ENCODE measurements around the gene PLSCR5. TPM values are rescaled to one million over a fixed set of nuclear protein-coding genes. Genes with fewer than 3 reads are reported as not detected.

Gene PLSCR5
- total and polyA plus RNA-seq, 8 donors: not detected

DNA sequence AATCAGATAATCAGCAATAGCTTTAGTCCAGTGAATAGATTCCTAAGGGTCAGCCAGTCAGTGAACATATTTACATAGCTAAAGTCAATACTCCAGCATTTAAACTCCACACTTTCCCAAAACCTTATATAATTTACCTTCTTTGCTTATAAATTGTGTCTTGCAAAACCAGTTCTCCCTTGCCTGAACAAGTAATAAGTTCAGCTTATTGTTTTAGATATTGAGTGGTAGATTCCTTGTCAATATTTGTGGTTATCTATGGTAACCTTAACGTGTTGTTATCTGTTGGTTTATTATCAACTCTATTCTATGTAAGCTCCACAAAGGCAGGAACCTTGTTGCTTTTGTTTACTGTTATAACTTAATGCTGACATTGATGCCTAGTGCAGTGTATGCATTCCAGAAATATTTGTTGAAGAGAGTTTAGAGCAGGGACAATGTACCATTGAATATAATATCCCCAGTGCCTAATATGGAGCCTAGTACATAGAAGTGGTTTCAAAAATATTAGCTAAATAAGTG is 24.0 kb downstream of the PLSCR5 start:
- WGBS, 2 donors: 8 to 9% methylated on average over 1 of the region's 1 CpG
- no peak for DNase-seq
- Histone ChIP-seq H3K27me3 (no peaks in the 10 kb centered on the region), H3K27ac (no peak overlapping the region), H3K9me3 (no peaks in the 10 kb centered on the region), H3K4me3 (no peak overlapping the region), H3K36me3 (no peaks in the 10 kb centered on the region), H3K4me1 (peaks cover 0 to 6% (median 0%) of the 10 kb centered on the region in 3 donors)
- no peak for ATAC-seq
- intact Hi-C loops (cut with DNase I): loop anchor here in 1 of 3 donors (10.0 kb wide), 1 partner anchor 246 kb away; no protein-coding TSS in a partner anchor
- FAIRE-seq: no peak
- TF ChIP-seq, protein P1, sequence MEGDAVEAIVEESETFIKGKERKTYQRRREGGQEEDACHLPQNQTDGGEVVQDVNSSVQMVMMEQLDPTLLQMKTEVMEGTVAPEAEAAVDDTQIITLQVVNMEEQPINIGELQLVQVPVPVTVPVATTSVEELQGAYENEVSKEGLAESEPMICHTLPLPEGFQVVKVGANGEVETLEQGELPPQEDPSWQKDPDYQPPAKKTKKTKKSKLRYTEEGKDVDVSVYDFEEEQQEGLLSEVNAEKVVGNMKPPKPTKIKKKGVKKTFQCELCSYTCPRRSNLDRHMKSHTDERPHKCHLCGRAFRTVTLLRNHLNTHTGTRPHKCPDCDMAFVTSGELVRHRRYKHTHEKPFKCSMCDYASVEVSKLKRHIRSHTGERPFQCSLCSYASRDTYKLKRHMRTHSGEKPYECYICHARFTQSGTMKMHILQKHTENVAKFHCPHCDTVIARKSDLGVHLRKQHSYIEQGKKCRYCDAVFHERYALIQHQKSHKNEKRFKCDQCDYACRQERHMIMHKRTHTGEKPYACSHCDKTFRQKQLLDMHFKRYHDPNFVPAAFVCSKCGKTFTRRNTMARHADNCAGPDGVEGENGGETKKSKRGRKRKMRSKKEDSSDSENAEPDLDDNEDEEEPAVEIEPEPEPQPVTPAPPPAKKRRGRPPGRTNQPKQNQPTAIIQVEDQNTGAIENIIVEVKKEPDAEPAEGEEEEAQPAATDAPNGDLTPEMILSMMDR (IDR thresholded peaks at IDR 0.05): no peak

DNA sequence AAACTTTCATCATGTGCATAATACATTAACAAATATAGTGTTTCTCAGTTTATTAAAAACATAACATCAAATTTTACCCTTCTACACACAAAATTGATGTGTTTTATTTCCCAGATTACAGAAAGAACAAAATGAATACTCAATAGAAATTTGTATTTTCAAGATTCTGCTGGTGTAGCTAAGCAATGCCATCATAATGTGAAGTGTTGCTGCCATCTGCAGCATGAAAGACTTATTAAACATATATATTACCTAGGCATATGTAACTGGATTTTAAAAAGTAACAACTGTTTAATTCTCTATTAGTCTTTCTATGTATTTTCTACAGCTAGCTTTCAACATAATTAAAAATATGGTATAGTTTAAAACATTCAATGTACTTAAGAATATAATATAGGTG is 27.5 kb downstream of the PLSCR5 start:
- no peaks in the 10 kb centered on the region for H3K36me3 ChIP-seq
- peak; percentile 94 for FAIRE-seq
- H3K27me3 ChIP-seq: no peaks in the 10 kb centered on the region
- peak in 3 of 4 donors; percentile 78 to 82 (median 82) for ATAC-seq
- no peak for DNase-seq
- H3K4me1 ChIP-seq: peaks cover 0 to 6% (median 0%) of the 10 kb centered on the region in 3 donors
- no peak overlapping the region for H3K27ac ChIP-seq
- intact Hi-C loops (cut with DNase I): no loop called here
- no peaks in the 10 kb centered on the region for H3K9me3 ChIP-seq
- no peak overlapping the region for H3K4me3 ChIP-seq
- TF ChIP-seq, protein P1 (IDR thresholded peaks at IDR 0.05): no peak

DNA sequence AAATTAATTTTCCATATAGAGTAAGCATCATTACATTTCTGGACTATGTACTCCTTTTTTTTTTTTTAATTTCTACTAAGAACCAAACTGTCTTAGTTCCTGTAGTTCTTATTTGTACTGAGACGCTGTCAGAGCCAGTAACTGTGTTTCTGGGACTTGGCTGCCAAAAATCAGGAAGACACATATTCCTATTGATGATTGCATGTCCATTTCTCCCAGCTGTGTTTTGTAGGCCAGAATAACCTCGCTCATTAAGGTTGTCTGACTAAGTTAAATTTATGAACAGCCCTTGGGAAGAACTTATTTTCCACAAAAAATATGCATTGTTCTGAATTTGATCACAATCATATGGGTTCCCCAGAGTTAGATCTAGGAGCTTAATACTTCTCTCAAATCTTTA is 29.5 kb downstream of the PLSCR5 start:
- Histone ChIP-seq H3K36me3 (no peaks in the 10 kb centered on the region), H3K27ac (no peak overlapping the region), H3K27me3 (no peaks in the 10 kb centered on the region), H3K4me1 (no peaks in the 10 kb centered on the region), H3K9me3 (no peaks in the 10 kb centered on the region), H3K4me3 (no peak overlapping the region)
- TF ChIP-seq, protein P1 (IDR thresholded peaks at IDR 0.05): no peak
- FAIRE-seq (no peak), DNase-seq (no peak), ATAC-seq (no peak)
- intact Hi-C loops (cut with DNase I): no loop called here
- 83% methylated on average over 2 of the region's 2 CpGs for WGBS, 2 donors

DNA sequence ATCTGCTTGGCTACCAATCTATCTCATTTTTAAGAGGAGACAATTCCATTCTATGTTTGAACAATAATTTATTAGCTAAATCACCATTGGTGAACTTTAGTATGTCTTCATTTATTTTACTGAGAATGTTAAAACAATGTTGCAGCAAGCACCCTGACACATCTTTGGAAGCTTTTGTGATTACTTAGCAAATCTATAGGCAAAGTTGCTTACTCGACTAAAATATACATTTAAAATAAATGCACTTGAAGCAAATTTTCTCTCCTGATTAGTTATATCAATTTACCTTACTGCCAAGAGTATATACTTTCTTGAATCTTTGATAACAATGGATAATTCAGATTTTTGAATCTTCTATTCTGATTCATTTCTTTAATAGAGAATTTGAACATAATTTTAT is 31.0 kb downstream of the PLSCR5 start:
- ATAC-seq (no peak), DNase-seq (no peak), FAIRE-seq (no peak)
- intact Hi-C loops (cut with DNase I): no loop called here
- Histone ChIP-seq H3K36me3 (no peaks in the 10 kb centered on the region), H3K4me3 (no peak overlapping the region), H3K27ac (no peak overlapping the region), H3K27me3 (no peaks in the 10 kb centered on the region), H3K9me3 (no peaks in the 10 kb centered on the region), H3K4me1 (no peaks in the 10 kb centered on the region)
- WGBS, 2 donors: 33 to 48% methylated on average over 1 of the region's 1 CpG
- TF ChIP-seq, protein P1 (IDR thresholded peaks at IDR 0.05): no peak

DNA sequence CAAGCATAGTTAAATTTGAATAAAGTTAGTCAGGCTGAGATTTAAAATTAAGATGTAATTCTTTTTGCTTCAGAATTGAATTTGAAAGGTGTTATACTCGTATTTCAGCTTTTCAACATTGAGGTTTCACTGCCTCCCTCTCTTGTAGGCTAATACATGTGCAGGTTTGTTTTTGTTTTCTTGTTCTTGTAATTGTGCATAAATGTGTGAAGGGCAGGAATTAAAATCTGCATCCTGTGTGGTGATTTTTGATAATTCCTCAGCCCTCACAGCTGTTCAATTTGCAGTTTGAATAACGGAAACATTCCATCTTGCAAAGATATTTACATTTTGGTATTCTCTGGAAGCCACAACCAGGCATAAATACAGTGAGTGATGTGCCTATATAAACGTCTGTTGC is 35.8 kb downstream of the PLSCR5 start:
- Histone ChIP-seq H3K27me3 (no peaks in the 10 kb centered on the region), H3K27ac (no peak overlapping the region), H3K36me3 (no peaks in the 10 kb centered on the region), H3K9me3 (no peaks in the 10 kb centered on the region), H3K4me3 (no peak overlapping the region), H3K4me1 (no peaks in the 10 kb centered on the region)
- TF ChIP-seq, protein P1 (IDR thresholded peaks at IDR 0.05): no peak
- FAIRE-seq: no peak
- WGBS, 2 donors: 42 to 62% methylated on average over 3 of the region's 3 CpGs
- no peak for ATAC-seq
- DNase-seq: no peak
- intact Hi-C loops (cut with DNase I): no loop called here

Data from pancreas (tissue), 10 donors.